Measurements from ENCODE around the gene SETD1A. TPM values are rescaled to one million over a fixed set of nuclear protein-coding genes. Genes with fewer than 3 reads are reported as not detected.

The SETD1A gene
- total RNA-seq, 1 donor from 2014 or later: 3.2 TPM

GRCh38 chr16:31007684-31008083 lies 50.1 kb downstream of the SETD1A start:
- H3K27me3 ChIP-seq: peaks cover 18% of the 10 kb centered on the region
- no peaks in the 10 kb centered on the region for H3K9me3 Mint-ChIP-seq
- no peak overlapping the region for H2AFZ ChIP-seq (replicated peaks)
- H3K27ac Mint-ChIP-seq: no peak overlapping the region
- H3K36me3 ChIP-seq: no peaks in the 10 kb centered on the region
- H3K36me3 Mint-ChIP-seq: no peaks in the 10 kb centered on the region
- H3K27ac ChIP-seq: no peak overlapping the region
- TF ChIP-seq EZH2 (IDR thresholded peaks at IDR 0.05): no peak
- no peak for TF ChIP-seq CTCF (IDR thresholded peaks at IDR 0.05)
- TF ChIP-seq EZH2phosphoT487 (IDR thresholded peaks at IDR 0.05): no peak
- H4K20me1 ChIP-seq (ENCODE audit: low read depth): peaks cover 12% of the 10 kb centered on the region
- DNase-seq (ENCODE audit: low spot score): no peak
- no peak overlapping the region for H3K4me3 ChIP-seq
- no peaks in the 10 kb centered on the region for H3K9me3 ChIP-seq (ENCODE audit: low read depth)
- H3K79me2 ChIP-seq (ENCODE audit: low read depth): peaks cover 6% of the 10 kb centered on the region
- peaks cover 13% of the 10 kb centered on the region for H3K27me3 Mint-ChIP-seq (ENCODE audit: insufficient read depth, low read depth)
- H3F3A ChIP-seq (ENCODE audit: low read depth): no peaks in the 10 kb centered on the region
- no peak overlapping the region for H3K9ac ChIP-seq
- no peak overlapping the region for H3K4me3 Mint-ChIP-seq
- H3K4me1 ChIP-seq: peaks cover 6% of the 10 kb centered on the region
- H3K4me1 Mint-ChIP-seq: peaks cover 25% of the 10 kb centered on the region
- no peak overlapping the region for H3K4me2 ChIP-seq

GRCh38 chr16:31008149-31008548 lies 50.6 kb downstream of the SETD1A start:
- Mint-ChIP-seq H3K27me3 (ENCODE audit: insufficient read depth, low read depth) (peaks cover 16% of the 10 kb centered on the region), H3K36me3 (no peaks in the 10 kb centered on the region), H3K4me3 (no peak overlapping the region), H3K27ac (no peak overlapping the region), H3K9me3 (no peaks in the 10 kb centered on the region), H3K4me1 (peaks cover 25% of the 10 kb centered on the region)
- H3K79me2 ChIP-seq (ENCODE audit: low read depth): peaks cover 6% of the 10 kb centered on the region
- peaks cover 12% of the 10 kb centered on the region for H4K20me1 ChIP-seq (ENCODE audit: low read depth)
- no peak overlapping the region for H3K4me3 ChIP-seq
- TF ChIP-seq EZH2 (IDR thresholded peaks at IDR 0.05): no peak
- TF ChIP-seq CTCF (IDR thresholded peaks at IDR 0.05): no peak
- DNase-seq (ENCODE audit: low spot score): no peak
- H3F3A ChIP-seq (ENCODE audit: low read depth): no peaks in the 10 kb centered on the region
- no peak overlapping the region for H3K27ac ChIP-seq
- H3K36me3 ChIP-seq: no peaks in the 10 kb centered on the region
- H3K4me2 ChIP-seq: no peak overlapping the region
- peaks cover 6% of the 10 kb centered on the region for H3K4me1 ChIP-seq
- no peaks in the 10 kb centered on the region for H3K9me3 ChIP-seq (ENCODE audit: low read depth)
- no peak overlapping the region for H2AFZ ChIP-seq (replicated peaks)
- peaks cover 23% of the 10 kb centered on the region for H3K27me3 ChIP-seq
- no peak overlapping the region for H3K9ac ChIP-seq

GRCh38 chr16:31008551-31008950 lies 51.0 kb downstream of the SETD1A start:
- Histone ChIP-seq H3K4me1 (peaks cover 6% of the 10 kb centered on the region), H3K4me2 (no peak overlapping the region), H3F3A (ENCODE audit: low read depth) (no peaks in the 10 kb centered on the region), H3K27ac (no peak overlapping the region), H3K79me2 (ENCODE audit: low read depth) (peaks cover 6% of the 10 kb centered on the region), H3K27me3 (peaks cover 25% of the 10 kb centered on the region), H3K9me3 (ENCODE audit: low read depth) (no peaks in the 10 kb centered on the region), H3K4me3 (no peak overlapping the region), H4K20me1 (ENCODE audit: low read depth) (peaks cover 12% of the 10 kb centered on the region), H3K36me3 (no peaks in the 10 kb centered on the region), H3K9ac (no peak overlapping the region), H2AFZ (replicated peaks) (no peak overlapping the region)
- Mint-ChIP-seq H3K4me1 (peaks cover 21% of the 10 kb centered on the region), H3K27me3 (ENCODE audit: insufficient read depth, low read depth) (peaks cover 19% of the 10 kb centered on the region), H3K27ac (no peak overlapping the region), H3K9me3 (no peaks in the 10 kb centered on the region), H3K36me3 (no peaks in the 10 kb centered on the region), H3K4me3 (no peak overlapping the region)
- DNase-seq (ENCODE audit: low spot score): no peak
- TF ChIP-seq CTCF (IDR thresholded peaks at IDR 0.05) (no peak), EZH2phosphoT487 (IDR thresholded peaks at IDR 0.05) (no peak), EZH2 (IDR thresholded peaks at IDR 0.05) (no peak)
